ENCODE data around the gene EFTUD2.
"Not testable (repeated sequence)": the region's sequence is repeated elsewhere in the genome, so short reads cannot be mapped to it uniquely, and the experiment has no call there.

EFTUD2 gene

DNA sequence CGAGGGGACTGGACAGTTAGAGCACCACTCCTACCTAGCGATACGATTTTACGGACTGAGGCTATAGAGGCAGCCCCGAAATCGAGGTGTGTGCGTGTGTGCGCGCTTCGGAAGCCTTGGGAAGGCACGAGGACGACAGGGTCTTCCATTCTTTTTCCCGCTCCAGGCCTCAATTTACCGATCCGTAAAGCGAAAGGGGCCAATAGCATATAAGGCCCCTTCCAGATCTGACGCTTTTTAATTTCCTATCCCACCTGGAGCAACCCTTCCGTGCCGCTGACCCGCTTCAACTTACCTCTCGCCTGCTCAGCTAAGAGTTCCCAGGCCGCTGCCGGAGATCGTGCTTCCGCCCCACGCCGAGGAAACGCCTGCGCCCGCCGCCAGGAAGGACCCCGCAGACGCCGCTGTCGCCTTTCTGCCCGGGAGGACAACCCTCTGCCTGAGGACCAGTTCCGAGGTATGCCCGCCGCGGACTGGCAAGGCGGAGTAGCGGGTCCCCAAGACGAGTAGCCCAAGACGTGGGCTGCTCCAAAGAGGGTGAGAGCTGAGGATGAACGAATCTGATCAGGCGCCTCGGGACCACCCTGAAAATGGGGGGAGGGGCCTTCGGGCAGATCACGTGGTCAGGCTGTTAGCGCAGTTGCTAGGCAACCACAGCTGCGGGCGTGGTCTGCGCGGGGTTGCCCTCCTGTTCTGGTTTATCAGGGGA is at the start of gene EFTUD2:
EFTUD2 (minus strand) TSS at position 372 of the 709 bp plus-strand sequence. CDS start 4,924 bp downstream, outside the sequence.
- DNase-seq (ENCODE audit: low read depth), result peak; percentile 81

DNA sequence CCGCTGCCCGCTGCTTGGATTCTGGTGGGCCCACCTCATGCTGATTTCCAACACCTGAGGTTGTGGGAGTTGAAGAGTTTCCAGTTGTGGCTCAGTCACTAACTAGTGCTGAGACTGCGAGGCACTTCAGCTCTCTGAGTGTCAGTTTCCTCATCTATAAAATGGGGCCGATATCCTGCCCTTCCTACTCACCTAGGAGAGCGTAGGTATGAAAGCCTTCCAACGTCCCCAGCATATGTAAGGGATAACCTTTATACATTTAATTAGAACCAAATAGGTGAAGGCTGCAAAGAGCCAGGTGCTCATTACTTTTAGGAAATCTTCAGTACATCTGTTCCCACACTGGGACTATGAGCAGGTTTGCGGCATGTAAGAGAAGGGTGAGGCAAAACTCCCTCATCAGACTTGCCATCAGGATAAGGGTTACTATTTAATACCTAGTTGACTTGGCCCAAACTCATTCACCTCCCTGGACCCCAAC is 49.1 kb upstream of the EFTUD2 start:
- DNase-seq (ENCODE audit: low read depth), result no peak

DNA sequence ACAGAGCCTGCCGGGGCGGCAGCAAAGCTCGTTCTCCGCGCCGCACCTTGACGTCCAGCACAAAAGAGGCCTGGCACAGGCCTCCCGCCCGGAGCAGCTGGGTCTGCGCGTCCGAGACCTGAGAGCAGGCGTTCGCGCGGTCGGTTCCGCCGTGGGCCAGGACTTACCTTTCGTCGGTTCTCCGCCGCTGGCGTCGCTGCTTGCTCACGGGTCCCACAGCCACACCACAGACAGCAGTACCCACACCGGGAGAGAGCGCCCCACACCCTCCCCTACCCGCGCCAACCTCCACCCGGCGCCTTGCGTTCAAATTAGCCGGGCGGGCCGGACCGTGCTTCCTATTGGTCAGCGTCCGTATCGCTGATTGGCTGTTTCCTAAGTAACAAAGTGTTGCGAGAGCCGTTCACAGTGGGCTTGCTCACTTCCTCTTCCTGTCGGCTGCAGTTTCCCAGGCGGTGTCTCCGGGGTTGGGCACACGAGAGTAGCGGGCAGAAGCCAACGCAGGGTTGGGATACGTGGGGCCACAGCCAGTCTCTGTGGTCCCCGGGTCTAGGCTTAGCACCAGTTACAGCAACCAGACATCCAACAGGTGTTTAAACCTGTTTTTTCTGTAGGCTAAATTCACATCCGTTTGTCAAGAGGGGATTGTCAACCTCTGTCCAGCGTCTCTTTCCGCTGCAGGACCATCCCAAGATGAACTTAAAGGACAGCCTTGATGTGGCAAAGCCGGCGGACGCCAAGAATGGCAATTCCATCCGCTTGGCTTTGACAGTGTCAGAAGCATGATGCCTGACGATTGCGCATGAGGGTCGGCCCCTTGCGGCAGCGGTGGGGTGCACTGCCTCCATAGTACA is 48.4 kb upstream of the EFTUD2 start, which contains the start of gene KIF18B:
KIF18B (minus strand) TSS at position 313 of the 854 bp plus-strand sequence. CDS start 11,429 bp downstream, outside the sequence.
- peak; percentile 78 for DNase-seq (ENCODE audit: low read depth)

DNA sequence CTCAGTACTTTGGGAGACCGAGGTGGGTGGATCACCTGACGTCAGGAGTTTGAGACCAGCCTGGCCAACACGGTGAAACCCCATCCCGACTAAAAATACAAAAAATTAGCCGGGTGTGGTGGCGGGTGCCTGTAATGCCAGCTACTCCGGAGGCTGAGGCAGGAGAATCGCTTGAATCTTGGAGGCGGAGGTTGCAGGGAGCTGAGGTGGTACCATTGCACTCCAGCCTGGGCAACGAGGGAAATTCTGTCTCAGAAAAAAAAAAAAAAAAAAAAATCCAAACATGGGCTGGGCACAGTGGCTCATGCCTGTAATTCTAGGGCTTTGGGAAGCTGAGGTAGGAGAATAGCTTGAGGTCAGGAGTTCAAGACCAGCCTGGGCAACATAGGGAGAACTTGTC is 46.4 kb upstream of the EFTUD2 start:
- not testable (repeated sequence) for DNase-seq (ENCODE audit: low read depth)

DNA sequence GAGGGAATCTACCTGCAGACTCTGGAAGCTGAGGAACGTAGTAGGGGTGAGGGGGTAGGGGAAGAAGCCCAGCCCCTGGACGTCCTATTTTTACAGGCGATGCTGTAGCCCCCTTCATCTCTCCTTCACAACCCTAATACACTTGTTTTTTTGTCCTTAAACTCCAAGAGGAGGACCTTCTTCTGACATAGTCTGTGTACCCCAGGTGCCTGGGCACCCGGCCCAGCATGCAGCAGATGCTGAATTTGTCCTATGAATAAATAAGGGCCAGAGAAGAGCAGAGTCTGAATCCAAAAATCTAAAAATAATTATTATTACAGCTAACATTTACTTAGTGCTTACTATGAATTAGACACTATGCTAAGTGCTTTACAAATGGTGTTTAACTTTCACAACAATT is 43.2 kb upstream of the EFTUD2 start:
- DNase-seq (ENCODE audit: low read depth), result no peak

DNA sequence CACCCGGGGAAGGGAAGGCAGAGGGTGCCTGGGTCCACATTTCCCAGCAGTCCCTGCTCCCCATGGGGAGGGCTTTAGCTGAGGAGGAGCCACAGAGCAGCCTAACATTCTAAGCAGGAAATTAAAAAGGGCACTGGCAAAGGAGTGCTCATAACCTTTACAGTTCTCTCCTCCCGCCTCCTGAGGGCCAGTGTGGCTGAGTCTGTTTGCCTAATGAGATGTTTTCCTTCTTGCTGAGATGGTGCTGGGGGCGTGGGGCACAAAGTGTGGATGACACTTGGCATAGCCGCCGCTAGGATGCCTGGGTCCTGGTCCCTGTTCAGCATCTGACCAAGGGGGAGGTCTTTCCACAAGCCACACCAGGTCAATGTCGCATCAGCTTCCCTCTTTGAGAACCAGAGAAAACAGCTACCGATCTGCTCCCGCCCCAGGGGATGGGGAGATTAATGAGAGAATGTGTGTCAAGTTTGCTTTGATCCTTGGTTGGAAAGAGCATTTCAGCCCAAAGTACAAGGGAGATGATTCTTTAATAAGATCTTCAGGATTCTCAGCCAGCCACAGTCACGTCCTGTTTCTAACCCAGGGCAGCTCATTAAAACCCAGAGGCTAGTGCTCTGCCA is 42.6 kb upstream of the EFTUD2 start:
- no peak for DNase-seq (ENCODE audit: low read depth)

DNA sequence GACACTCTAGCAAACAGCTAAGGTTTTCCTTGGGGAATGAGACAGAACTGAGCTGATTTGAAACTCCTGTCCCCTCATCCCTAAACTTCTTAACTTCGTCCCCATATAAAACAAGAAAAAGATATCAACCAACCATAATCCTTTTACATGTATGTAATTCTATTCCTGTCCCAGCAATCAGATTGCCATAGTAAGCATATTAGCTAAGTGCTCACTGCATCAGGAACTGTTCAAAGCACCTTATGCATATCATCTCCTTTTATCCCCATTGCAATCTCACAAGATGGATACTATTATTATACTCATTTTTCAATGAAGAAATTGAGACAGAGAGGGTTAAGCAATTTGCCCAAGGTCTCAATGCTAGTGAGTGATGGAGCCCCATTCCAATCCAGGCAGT is 41.5 kb upstream of the EFTUD2 start:
- DNase-seq (ENCODE audit: low read depth), result no peak

DNA sequence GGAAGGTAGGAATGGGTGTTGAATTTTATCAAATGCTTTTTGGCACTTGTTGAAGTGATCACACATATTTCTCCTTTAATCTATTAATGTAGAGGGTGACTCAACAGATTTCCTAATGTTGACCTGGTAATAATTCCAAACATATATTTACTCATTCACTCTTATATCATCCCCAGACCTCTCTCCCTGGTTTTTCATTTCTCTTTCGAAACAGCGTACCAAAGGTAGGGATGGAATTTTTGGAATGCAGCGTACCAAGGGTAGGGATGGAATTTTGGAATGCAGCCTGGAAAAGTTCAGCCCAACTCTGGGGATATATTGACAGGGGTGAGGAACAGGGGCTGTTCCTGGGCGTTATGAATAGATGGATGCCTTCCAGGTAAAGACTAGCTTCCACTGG is 41.1 kb upstream of the EFTUD2 start:
- DNase-seq (ENCODE audit: low read depth), result no peak

DNA sequence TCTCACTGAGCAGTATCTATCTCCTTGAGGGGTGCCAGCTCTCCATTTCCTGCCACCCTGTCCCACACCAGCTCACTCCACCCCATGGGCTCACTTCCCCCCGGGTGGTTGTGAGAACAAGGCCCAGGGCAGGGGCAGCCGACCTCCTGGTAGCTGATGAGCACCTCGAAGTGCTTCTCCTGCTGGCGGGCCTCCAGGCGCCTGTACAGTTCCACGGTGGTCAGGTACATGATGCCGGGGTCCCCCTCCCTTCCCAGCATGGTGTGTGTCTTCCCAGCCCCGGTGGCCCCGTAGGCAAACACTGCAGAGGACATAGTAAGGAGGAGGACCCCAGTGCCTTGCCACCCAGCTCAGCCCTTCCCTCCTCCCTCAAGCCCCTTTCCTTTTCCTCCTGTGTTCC is 35.9 kb upstream of the EFTUD2 start:
- DNase-seq (ENCODE audit: low read depth), result no peak

DNA sequence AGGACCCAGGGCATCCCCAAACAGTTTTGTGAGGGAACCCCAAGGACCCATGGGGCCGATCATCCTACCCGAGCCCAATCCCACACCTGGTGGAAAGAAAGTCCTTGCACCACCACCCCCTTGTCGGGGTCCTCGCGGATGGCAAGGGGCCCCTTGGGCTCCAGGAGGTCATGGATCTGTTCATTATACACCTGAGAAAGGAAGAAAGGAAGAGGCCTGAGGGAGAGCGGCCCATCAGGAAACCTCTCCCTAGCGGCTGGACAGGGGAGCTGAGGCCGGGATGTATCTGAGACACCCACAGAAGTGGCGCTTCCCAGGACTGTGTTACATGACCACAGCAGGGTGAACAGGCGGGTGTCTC is 35.5 kb upstream of the EFTUD2 start:
- no peak for DNase-seq (ENCODE audit: low read depth)

DNA sequence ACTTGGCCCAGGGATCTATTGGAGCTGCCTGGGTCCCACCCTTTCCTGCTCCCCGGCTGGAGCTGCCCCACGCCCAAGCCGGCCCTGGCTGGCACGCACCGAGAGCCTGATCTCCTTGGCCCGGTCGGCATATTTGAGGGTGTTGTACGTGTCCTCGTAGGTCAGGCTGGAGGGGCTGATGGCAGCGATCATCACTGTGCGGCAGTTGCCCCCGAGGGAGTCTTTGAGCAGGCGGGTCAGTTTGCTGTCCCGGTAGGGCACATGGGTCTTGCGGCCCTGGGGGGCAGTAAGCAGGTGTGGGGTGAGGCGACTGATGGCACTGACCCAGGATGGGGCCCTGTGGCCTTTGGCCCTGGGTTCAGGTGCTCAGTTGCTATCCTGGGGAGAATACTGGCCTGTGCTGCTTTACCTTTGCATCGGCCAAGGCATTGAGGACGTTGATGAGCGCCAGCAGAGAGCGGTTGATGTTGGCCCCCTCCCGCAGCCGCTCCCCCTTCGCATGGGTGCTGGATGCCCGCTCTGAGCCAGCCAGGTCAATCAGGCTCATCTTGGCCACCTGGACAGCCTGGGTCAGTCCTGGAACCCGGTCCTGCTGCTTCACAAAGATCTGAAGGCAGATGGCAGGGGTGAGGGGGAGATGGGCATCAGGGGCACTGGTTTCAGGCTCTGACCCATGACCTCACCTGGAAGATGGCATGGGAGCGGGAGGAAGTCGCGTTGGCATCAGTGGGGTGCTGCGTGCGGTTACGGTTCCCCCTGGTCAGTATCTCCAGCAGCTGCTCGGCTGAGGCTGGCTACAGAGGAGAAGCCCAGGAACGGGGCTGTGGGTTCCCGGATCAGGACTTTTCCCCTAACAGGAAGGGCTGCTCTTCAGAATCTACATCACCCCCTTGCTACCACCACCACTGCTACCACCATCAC is 34.8 kb upstream of the EFTUD2 start:
- DNase-seq (ENCODE audit: low read depth), result no peak

DNA sequence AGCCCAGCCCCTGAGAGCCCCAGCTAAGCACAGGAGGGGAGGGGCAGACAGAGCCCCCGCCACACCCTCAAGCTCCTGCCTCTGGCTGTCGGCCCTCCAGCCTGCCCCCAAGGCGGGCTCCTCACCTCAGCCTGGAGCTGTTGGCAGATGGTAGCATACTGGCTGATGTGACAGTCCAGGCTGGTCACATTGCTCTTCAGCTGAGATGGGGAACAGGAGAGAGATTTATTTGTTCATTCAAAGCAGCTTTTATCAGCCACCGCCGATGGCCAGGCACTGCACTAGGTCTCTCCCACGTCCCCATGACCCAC is 33.5 kb upstream of the EFTUD2 start:
- no peak for DNase-seq (ENCODE audit: low read depth)

DNA sequence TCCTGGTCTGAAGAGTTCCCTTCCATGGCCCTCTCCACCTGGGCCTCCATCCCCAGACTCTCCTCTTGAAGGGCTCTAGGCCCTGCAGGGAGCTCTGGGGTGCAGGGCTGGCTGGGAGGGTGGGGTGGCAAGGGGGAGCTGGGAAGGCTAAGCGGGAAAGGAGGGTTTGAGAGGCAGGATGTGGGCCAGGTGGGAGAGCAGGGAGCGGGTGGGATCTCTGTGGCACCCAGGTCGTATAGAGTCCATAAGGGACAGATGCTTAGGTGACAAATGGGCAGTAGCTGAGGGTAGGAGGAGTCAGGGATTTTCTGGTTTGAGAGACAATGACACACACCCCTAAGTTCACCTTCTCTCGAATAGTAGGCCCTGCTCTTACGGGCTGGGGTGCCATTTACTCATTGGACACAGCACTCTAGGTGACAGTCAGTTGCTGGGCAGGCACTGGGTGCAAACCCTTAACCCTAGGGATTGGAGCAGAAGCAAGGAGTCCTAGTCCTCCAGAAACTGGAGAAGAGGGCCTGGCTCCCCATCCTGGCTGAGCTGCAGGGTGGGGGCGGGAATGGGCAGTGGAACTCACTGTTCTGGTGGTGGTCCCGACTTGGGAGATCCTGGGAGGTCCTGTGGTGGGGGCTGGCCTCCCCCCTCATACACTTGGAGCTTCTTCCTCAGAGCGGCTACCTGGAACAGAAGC is 33.0 kb upstream of the EFTUD2 start:
- DNase-seq (ENCODE audit: low read depth), result no peak

DNA sequence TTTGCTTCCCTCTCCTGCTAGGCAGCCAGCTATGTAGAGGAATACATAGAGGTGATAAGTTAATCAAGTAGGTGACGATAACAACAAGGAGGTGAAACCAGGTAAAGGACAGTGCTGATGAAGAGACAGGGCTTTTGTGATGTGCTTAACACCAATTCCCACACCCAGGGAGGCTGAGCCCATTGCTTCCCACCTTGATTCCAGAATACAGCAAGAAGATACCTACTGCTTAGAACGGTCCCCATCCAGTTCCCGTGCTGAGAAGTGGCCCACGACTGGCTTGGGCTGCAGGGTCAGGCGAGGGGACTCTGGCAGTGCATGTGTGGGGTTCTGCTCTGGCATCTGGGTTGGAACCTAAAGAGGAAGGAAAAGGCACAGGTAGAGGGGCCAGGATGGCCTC is 32.1 kb upstream of the EFTUD2 start:
- no peak for DNase-seq (ENCODE audit: low read depth)

DNA sequence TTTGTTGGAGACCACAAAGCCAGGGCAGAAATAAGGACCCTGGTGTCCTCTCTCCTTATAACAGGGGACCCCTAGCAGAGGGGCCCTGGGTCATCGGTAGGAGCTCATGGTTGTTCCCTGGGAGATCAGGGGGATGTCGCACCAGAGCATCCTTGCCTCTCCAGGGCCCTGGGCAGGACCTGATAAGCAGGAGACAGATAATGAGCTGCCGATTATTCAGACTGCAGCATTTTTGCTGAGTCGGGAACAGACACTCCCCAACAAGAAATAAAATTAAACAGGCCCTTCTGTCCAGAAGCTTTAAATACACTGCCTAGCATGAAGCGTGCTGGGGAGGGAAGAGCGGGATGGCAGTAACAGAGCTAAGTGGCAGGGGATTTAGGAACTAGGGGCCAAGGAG is 31.4 kb upstream of the EFTUD2 start:
- DNase-seq (ENCODE audit: low read depth), result no peak

DNA sequence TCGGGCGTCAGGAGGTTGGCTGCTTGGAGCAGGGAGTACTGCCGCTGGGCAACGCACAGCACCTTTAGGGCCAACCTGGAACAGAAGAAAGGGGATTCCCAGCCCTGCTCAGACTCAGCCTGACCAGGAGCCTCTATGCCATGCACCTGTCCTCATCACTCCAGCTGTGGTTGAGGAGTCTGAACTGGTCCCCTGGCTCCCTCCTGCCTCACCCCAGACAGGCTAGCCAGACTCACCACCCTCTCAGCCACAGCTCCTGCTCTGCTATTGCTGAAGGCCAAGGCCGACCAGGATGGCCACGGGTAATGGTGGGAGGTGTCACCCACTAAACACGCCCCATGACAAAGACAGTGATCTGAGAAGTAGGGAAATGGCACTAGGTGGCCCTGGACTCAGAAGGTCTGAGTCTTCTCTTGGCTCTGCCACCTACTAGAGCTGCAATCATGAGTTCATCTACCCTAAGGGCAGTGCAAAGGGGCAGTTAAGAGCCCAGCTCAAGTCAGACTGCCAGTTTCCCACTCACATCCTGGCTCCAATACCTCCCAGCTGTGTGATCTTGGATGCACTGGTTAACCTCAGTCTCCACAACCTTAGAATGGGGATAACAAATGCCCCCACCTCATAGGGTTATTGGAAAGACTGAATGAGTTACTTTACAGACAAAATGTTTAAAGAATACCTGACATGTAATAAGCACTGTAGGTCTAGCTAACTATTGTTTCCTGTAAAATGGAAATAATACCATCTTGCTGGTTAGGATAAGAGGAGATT is 29.9 kb upstream of the EFTUD2 start:
- no peak for DNase-seq (ENCODE audit: low read depth)

DNA sequence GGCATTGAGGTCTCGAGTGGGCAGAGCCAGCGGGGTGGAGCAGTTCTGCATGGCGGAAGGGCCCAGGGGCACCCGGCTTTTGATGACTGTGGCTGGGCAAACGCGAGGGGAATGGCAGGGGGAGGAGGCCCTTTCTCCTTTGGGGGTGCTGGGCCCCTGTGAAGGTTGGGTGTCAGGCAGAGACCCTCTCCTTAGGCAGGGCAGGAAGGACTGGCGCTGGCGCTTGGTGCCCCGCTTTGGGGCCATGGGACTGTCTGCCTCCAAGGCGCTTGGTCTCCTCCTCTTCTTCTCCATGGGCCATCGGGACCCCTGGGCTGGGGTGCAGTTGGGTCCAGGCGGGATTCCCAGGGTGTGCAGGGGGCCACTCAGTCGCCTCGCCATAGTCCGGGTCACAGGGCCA is 28.9 kb upstream of the EFTUD2 start:
- no peak for DNase-seq (ENCODE audit: low read depth)

DNA sequence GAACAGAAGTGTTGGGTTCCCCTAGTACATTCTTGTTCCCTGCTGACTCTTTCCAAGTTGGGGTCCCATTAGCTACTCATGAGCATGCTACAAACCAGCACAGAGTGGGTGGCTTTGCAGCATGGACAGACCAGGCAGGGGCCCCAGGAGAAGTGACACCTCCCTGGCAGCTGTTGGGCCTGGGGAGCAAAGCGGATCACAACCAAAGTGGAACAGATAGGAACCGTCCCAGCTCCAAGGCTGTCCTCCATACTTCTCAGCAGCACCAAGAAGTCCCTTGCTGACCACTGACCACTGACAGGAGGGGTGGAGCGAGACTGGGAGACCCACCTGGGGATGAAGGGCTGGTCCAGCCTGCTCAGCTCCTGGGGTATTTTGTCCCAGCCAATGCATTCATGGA is 28.5 kb upstream of the EFTUD2 start:
- DNase-seq (ENCODE audit: low read depth), result no peak

DNA sequence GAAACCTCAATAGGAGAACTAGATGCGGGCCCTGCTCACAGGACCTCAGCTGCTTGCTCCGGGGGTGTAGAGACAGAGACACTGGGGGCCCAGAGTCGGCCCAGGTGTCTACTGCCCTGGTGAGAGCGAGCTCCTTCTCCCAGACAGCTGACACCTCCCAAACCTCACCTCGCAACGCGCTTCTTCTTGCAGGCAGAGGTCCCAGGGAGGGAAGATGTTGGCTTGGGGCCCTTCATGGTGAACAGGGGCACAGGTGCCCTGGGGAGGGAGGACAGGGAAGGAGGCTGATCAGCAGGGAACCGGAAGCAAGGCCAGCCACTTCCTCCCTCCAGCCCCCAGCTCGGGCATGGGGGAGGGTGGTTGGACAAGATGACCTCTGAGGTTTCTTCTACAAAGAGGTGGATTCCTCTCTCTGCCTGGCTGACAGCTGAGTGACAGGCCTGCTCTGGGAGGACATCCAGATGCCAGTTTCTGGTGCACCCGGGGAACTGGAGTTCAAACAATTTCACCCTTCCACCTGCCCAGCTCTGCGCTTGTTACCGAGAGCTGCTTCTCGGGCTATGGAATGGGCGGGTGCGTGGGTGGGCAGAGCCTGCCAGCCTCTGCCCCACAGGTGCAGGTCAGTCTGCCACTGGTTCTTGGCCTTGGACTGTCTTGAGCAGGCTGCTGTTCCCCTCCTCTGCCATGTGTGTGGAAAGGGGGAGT is 27.7 kb upstream of the EFTUD2 start:
- DNase-seq (ENCODE audit: low read depth), result no peak

Measured in stimulated activated CD8-positive, alpha-beta memory T cell treated with anti-CD3 and anti-CD28 coated beads, Interleukin-7, amount 100 ng/mL, for 24 hours (primary cell).